Left ventricle myocardium inferior (tissue), 1 donor: ENCODE measurements around the gene KCNA10. TPM values are rescaled to one million over a fixed set of nuclear protein-coding genes. Genes with fewer than 3 reads are reported as not detected.
"Not testable (repeated sequence)": the region's sequence is repeated elsewhere in the genome, so short reads cannot be mapped to it uniquely, and the experiment has no call there.

Experiments
- DNase-seq: peaks from one replicate; pipeline ENCODE4 v3.0.0-alpha.2; 2020
- H3K27ac ChIP-seq: fragments of 200-600 bp; replicated peaks from 2 replicates; pipeline ENCODE4 v1.8.0; 2021
- H3K27me3 ChIP-seq: fragments of 200-600 bp; 2 replicates; pipeline ENCODE4 v1.8.0; 2021; ENCODE audit warnings: low read depth
- H3K36me3 ChIP-seq: fragments of 200-600 bp; 2 replicates; pipeline ENCODE4 v1.8.0; 2021
- H3K4me1 ChIP-seq: fragments of 200-600 bp; 2 replicates; pipeline ENCODE4 v1.8.0; 2021
- H3K4me3 ChIP-seq: fragments of 200-600 bp; 2 replicates; pipeline ENCODE4 v1.8.0; 2021; ENCODE audit warnings: mild to moderate bottlenecking, moderate library complexity
- H3K9me3 ChIP-seq: fragments of 200-600 bp; replicated peaks from 2 replicates; pipeline ENCODE4 v1.8.0; 2021
- intact Hi-C: fragments of 100-400 bp; cut with micrococcal nuclease; formaldehyde crosslinking; loops from one replicate; pipeline ENCODE4 v1.11.0; 2022
- total RNA-seq: library from RNA; stranded (reverse); fragmentation: NEBNext Ultra II Directional; extraction: Animal tissue kit (Norgen Biotek cat#: 25700); gene quantifications from one replicate; pipeline ENCODE4 v1.2.1, GENCODE V29; 2021
- TF ChIP-seq, protein P1 (sequence below): fragments of 200-600 bp; IDR thresholded peaks from 2 replicates; pipeline ENCODE4 v1.8.0; 2021; ENCODE audit warnings: antibody characterized with exemption, mild to moderate bottlenecking, borderline replicate concordance
- donor health status: DM: no; HTN: yes; CAD: no; lungs with severe emphysema.

The KCNA10 gene
- total RNA-seq, 1 donor from 2014 or later = not detected

DNA sequence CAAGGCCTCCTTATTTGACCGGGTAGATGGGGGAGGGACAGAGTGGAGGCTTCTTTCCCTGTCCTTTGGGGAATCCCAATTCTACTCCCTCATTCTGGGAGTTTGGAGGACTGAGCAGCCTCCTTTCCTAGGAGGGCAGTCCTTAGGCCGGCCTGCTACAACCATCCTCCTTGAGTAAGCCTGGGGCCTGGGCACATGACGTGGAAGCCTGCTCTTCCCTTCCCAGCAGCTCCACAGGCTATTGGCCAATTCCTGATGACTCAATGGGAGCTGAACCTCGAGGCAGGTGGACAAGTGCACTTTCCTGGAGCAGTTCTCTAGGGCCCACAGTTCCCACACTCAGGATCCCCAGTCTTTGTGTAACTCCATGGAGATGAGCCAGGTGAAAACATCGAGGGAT lies 3.1 kb downstream of the KCNA10 start:
- TF ChIP-seq, protein P1, sequence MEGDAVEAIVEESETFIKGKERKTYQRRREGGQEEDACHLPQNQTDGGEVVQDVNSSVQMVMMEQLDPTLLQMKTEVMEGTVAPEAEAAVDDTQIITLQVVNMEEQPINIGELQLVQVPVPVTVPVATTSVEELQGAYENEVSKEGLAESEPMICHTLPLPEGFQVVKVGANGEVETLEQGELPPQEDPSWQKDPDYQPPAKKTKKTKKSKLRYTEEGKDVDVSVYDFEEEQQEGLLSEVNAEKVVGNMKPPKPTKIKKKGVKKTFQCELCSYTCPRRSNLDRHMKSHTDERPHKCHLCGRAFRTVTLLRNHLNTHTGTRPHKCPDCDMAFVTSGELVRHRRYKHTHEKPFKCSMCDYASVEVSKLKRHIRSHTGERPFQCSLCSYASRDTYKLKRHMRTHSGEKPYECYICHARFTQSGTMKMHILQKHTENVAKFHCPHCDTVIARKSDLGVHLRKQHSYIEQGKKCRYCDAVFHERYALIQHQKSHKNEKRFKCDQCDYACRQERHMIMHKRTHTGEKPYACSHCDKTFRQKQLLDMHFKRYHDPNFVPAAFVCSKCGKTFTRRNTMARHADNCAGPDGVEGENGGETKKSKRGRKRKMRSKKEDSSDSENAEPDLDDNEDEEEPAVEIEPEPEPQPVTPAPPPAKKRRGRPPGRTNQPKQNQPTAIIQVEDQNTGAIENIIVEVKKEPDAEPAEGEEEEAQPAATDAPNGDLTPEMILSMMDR = no peak
- Histone ChIP-seq H3K4me1 (no peaks in the 10 kb centered on the region), H3K9me3 (no peaks in the 10 kb centered on the region), H3K4me3 (no peak overlapping the region), H3K27me3 (peaks cover 32% of the 10 kb centered on the region), H3K36me3 (no peaks in the 10 kb centered on the region), H3K27ac (no peak overlapping the region)
- intact Hi-C loops = no loop called here
- no peak for DNase-seq

DNA sequence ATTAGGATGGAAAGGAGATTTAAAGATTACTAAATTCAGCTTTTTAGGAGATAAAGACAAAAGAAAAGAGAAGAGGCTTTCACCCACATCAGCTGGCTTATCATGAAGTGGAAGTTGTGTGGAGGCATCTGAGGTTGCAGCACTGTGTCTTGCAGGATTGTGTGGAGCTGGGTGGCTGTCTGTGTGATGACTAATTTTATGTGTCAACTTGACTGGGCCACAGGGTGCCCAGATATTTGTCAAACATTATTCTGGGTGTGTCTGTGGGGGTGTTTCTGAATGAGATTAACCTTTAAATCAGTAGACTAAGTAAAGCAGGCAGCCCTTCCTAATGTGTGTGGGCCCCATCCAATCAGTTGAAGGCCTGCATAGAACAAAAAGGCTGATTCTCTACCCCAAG lies 3.9 kb downstream of the KCNA10 start:
- H3K9me3 ChIP-seq = no peaks in the 10 kb centered on the region
- DNase-seq = no peak
- H3K36me3 ChIP-seq = no peaks in the 10 kb centered on the region
- no peak overlapping the region for H3K27ac ChIP-seq
- no peaks in the 10 kb centered on the region for H3K4me1 ChIP-seq
- H3K4me3 ChIP-seq = no peak overlapping the region
- intact Hi-C loops = no loop called here
- TF ChIP-seq, protein P1 = no peak
- peaks cover 24% of the 10 kb centered on the region for H3K27me3 ChIP-seq

DNA sequence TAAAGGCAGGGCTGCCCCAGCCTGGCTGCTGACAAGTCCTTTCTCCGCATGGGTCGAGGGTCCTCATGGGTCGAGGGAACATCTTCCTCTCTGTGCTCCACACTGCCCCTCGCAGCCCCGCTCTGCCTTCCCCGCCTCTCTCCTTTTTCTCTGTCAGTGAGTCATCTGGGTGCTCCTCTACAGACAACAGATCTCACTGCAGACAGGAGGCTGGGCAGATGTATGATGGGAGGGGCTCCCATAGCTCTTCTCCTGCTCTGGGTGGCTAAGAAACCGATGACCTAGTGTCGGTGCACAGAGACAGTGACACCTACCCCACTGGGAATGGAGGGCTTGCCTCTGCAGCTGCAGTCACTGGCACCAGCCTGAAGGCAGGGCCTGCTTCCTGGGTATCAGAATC lies 5.5 kb downstream of the KCNA10 start:
- Histone ChIP-seq H3K27me3 (peaks cover 17% of the 10 kb centered on the region), H3K9me3 (no peaks in the 10 kb centered on the region), H3K4me3 (no peak overlapping the region), H3K27ac (no peak overlapping the region), H3K36me3 (no peaks in the 10 kb centered on the region), H3K4me1 (no peaks in the 10 kb centered on the region)
- TF ChIP-seq, protein P1 = no peak
- no peak for DNase-seq
- intact Hi-C loops = no loop called here

DNA sequence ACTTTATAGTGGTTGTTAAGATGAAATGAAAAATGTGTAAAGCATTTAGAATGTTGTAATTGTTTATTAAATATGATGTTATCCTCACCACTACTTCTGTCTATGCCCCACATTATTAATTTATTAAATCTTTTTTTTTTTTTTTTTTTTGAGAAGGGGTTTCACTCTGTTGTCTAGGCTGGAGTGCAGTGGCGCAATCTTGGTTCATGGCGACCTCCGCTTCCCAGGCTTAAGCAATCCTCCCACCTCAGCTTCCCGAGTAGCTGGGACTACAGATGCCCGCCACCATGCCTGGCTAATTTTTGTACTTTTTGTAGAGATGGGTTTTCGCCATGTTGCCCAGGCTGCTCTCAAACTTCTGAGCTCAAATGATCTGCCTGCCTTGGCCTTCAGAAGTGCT lies 7.5 kb downstream of the KCNA10 start:
- no peak overlapping the region for H3K27ac ChIP-seq
- intact Hi-C loops = no loop called here
- H3K9me3 ChIP-seq = no peaks in the 10 kb centered on the region
- H3K36me3 ChIP-seq = no peaks in the 10 kb centered on the region
- no peaks in the 10 kb centered on the region for H3K4me1 ChIP-seq
- peaks cover 5% of the 10 kb centered on the region for H3K27me3 ChIP-seq
- no peak overlapping the region for H3K4me3 ChIP-seq
- DNase-seq = no peak
- TF ChIP-seq, protein P1 = no peak

DNA sequence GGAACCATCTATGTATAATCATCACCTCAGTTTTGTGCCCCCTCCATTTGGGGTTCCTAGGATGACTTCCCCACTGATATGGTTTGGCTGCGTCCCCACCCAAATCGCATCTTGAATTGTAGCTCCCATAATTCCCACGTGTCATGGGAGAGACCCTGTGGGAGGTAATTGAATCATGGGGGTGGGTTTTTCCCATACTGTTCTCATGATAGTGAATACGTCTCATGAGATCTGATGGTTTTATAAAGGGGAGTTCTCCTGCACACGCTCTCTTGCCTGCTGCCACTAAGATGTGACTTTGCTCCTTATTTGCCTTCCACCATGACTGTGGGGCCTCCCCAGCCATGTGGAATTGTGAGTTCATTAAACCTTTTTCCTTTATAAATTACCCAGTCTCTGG lies 8.1 kb downstream of the KCNA10 start:
- H3K9me3 ChIP-seq, H3K36me3 ChIP-seq, H3K27me3 ChIP-seq, H3K27ac ChIP-seq, DNase-seq, H3K4me3 ChIP-seq, intact Hi-C loops, H3K4me1 ChIP-seq: not testable (repeated sequence)

DNA sequence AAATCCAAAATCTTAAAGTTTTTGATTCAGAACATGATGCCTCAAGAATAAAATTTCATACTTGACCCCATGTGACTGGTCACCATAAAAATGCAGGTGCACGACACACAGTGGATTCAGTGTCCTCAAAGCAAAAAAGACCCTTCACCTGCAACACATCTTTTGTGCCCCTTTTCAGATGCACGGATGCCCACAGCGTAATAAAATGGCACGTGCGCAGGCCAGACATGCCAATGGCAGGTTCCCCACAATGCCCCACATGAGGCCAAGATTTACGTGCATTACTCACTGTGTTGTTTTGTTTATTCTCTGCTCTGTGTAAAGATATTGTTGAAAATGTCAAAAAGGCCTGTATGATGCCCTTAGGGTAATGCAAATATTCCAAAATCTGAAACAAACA lies 9.3 kb downstream of the KCNA10 start:
- Histone ChIP-seq H3K36me3 (no peaks in the 10 kb centered on the region), H3K9me3 (no peaks in the 10 kb centered on the region), H3K27ac (no peak overlapping the region), H3K4me1 (no peaks in the 10 kb centered on the region), H3K27me3 (peaks cover 5% of the 10 kb centered on the region), H3K4me3 (no peak overlapping the region)
- TF ChIP-seq, protein P1 = no peak
- intact Hi-C loops = no loop called here
- DNase-seq = no peak
